ENCODE measurements around the gene LYST. TPM values are rescaled to one million over a fixed set of nuclear protein-coding genes. Genes with fewer than 3 reads are reported as not detected.

The LYST gene
- total RNA-seq, 2 donors from 2014 or later, result 10.7 to 16.2 TPM

DNA sequence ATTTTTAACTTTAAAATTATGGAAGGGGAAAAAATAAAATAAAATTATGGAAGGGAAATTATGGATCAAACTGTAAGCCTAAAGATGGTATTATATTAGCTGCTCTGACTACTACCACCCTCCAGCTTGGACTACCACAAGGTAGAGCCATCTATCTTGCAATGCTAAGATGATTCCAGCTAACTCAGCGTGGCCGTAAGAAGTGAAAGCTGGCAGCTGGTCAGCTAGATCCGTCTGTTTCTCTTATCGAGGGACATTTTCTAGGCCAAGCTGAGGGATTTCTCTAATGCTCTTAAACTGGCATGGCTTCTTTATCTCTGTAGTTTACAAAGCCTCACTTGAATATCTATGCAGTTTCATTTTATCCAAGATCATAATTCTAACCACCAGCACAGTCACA, 31.5 kb downstream of the LYST start:
- peak; percentile 70 to 82 for ATAC-seq
- intact Hi-C loops (cut with DNase I), result no loop called here
- peak; percentile 47 for DNase-seq

DNA sequence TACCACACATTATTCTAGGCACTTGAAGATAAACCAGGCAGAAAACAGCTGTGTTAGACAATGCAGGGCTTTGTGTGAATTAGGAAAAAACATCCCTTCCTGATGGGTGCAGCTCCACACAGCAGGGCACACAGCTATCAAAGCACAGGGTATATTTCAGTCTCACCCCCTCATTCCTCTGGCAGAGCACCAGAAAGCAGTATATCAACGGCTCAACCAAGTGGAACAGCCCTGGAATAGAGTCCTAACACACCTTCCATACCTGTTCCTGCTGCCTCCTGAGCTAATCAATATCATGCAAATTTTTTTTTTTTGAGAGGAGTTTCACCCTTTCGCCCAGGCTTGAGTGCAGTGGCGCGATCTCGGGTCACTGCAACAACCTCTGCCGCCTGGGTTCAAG, 32.1 kb downstream of the LYST start:
- intact Hi-C loops (cut with DNase I), result no loop called here
- DNase-seq (no peak), ATAC-seq (peak in 1 of 2 donors; percentile 31)

DNA sequence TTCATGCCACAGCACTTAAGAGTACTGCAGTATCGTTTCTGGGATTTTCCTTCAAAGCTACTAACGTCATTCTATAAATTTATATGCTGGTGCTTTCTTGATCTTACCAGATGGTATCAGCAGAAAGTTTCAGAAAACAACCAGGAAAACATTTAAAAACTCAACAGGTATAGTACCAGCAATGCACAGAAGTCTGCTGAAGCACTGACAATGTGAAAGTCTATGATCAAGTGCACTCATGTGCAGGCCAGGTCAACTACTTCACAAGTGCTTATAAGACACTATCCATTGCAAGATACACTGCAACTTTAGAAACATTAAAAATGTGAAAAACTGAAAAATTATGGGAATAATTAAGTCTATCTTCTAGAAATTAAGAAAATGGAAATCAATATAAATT, 34.7 kb downstream of the LYST start:
- DNase-seq (no peak), ATAC-seq (no peak)
- intact Hi-C loops (cut with DNase I), result no loop called here

DNA sequence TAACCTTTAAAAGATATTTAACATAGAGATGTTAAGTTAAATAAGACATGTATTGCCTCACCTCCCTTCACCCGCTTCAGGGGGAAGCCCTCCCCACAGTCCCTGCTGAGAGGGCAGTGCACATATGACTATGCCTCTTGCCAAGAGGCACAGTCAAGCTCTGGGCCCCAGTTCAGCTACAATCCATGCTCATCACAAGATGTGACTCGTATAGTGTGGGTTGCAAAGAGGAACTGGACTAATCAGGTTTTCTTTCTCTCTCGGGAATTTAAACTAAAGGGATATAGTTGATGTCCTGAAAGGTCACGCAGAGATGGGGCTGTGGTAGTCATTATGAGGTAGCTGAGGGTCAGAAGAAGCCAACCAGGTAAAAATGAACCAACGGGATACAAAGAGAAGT, 35.6 kb downstream of the LYST start:
- peak; percentile 59 to 63 for ATAC-seq
- intact Hi-C loops (cut with DNase I), result no loop called here
- no peak for DNase-seq

DNA sequence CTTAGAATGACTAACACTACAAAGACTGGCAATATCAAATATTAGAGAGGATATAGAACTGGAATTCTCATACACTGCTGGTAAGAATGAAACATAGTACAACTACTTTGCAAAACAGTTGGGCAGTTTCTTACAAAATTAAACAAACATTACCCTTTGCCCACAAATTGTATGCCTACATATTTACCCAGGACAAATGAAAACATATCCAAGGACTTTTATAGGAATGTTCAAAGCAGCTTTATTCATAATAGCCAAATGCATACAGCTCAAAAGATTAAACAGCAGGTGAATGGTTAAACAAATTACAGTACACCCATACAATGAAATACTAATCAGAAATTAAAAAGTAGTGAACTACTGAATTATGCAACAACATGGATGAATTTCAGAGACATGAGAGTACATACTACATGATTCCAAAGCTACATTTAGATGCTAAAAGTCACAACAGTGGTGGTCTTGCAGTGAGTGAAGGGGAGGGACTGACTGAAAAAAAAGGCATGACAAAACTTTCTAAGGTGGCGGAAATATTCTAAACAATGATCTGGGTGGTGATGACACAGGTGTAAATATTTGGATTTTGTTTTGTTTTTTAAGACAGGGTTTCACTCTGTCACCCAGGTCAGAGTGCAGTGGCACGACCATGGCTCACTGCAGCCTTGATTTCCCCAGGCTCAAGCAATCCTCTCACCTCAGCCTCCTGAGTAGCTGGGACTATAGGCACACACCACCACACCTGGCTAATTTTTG, 40.4 kb downstream of the LYST start:
- DNase-seq (no peak), ATAC-seq (no peak)
- intact Hi-C loops (cut with DNase I), result no loop called here

DNA sequence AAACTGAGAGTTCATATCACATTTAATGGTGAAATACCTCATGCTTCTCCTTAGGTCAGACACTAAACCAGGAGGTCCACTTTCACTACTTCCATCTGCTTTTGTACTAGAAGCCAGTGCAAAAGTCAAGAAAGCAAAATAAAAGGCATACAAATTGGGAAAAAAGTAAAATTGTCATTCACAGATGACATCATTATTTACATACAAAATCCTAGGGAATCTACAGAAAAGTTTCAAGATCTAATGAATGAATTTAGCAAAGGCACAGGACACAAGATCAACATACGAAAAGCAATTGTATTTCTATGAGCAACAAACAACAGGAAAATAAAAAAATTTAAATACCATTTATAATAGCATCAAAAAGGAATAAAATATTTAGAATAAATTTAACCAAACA, 41.5 kb downstream of the LYST start:
- intact Hi-C loops (cut with DNase I), result no loop called here
- DNase-seq (no peak), ATAC-seq (no peak)

DNA sequence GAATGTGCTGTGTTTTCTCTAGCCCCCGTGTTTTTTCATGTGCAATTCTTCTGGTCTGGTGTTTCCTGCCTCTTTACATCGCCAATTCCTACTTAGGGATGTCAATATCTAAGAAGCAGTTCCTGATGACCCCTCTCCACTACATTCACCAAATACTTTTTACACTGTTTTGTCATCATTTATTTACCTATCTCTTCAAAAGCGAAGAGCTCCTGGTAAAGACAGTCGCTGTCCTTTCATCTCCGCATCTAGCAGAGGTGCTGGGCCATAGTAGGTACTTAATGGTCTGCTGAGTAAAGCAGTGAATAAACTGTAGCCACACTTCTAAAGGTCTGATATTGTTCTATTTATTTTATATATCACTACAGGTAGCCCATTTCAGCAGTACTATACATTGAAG, 43.0 kb downstream of the LYST start:
- DNase-seq (no peak), ATAC-seq (no peak)
- intact Hi-C loops (cut with DNase I), result no loop called here

DNA sequence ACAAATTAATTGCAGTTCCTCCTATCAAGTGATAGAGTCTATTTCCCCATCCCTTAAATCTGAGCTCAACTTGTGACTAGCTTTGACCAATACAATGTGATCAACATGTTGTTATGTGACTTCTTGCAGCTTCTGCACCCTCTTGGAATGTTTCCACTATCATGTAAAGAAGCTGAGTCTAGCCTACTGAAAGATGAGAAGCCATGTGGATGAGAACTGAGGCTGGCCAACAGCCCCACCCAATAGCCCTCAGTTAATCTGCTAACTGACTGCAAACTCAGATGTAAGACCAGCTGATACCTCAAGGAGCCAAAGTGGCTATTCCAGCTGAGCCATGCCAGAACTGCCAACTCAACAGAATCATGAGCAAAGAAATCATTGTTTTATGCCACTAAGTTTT, 44.0 kb downstream of the LYST start:
- DNase-seq (no peak), ATAC-seq (no peak)

DNA sequence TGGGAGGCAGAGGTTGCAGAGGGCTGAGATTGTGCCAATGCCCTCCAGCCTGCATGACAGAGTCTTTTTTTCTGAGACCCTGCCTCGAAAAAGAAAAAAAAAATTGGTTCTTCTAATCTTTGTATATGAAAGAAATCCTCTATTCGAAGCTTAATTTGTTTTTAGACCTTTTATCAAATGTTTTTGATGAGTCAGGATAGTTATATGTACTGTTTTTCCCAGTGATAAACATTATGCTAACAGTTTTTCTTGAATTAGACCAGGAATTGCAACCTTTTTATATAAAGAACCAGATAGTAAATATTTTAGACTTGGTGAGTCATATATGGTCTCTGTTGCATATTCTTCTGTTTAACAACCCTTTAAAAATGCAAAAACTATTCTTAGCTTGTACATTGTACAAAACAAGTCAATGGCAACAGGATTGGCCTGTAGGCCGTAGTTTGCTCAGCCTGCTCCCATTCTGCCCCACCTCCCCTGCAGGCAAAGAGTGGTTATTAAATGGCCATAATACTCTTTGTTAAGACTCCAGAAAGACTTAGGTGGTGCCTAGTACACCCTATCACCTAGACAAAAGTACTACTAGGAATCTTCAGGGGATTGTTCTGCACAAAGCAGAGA, 45.2 kb downstream of the LYST start:
- intact Hi-C loops (cut with DNase I), result no loop called here
- peak in 1 of 2 donors; percentile 48 for ATAC-seq
- DNase-seq, result no peak

More for the DNA sequence above, 44.0 kb downstream of the LYST start:
- intact Hi-C loops (cut with DNase I), result no loop called here

DNA sequence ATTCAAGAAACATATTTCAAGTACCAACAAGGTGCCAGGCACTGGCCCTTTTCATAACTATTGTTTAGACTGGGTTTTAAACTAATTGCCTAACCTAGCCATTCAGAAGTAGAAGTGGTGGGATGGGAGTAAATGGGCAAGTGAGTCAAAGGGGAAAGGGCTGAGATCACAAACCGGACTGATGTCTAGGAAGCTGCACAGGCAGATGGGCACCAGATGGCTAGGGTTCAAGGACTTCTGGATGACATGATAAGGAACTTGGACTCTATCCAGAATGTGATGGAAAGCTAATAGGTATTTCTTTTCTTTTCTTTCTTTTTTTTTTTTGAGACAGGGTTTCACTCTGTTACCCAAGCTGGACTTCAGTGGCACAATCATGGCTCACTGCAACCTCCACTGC, 46.6 kb downstream of the LYST start:
- ATAC-seq (no peak), DNase-seq (no peak)
- intact Hi-C loops (cut with DNase I), result no loop called here

DNA sequence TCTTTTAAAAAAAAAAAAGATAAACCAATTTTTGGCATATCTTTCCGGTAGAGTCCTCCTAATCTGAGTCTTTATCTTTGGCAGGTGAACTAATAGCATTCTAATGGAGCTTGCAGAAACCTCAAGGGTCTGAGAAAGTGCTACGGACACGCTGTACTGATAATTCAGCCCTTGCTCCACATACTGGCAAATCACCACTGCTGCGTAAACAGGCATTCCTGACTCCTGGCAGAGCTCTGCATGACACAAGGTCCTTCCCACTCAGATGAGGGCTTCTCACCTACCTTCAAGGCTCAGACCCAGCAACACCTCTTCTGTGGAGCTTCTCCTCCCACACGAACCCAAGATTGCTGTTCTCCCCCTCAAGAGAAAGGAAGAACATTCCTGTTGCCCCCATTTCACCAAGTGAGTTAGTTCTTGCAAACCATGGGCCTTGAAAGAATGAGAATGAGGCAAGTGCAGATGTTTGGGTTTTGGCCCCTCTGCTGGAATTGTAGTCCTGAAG, 48.0 kb downstream of the LYST start:
- intact Hi-C loops (cut with DNase I), result no loop called here
- DNase-seq (no peak), ATAC-seq (peak in 1 of 2 donors; percentile 83)

DNA sequence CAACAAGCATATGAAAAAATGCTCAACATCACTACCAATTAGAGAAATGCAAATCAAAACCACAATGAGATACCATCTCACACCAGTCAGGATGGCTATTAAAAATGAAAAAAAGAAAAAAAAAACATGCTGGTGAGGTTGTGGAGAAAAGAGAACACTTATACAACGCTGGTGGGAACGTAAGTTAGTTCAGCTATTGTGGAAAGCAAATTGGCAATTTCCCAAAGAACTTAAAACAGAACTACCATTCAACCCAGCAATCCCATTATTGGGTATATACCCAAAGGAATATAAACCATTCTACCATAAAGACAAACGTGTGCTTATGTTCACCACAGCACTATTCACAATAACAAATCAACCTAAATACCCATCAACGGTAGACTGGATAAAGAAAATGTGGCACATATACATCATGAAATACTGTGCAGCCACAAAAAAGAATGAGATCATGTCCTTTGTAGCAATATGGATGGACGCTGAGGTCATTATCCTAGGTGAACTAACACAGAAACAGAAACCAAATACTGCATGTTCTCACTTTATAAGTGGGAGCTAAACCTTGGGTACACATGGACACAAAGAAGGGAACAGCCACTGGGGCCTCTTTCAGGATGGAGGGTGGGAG, 49.5 kb downstream of the LYST start:
- DNase-seq (no peak), ATAC-seq (no peak)
- intact Hi-C loops (cut with DNase I), result no loop called here

DNA sequence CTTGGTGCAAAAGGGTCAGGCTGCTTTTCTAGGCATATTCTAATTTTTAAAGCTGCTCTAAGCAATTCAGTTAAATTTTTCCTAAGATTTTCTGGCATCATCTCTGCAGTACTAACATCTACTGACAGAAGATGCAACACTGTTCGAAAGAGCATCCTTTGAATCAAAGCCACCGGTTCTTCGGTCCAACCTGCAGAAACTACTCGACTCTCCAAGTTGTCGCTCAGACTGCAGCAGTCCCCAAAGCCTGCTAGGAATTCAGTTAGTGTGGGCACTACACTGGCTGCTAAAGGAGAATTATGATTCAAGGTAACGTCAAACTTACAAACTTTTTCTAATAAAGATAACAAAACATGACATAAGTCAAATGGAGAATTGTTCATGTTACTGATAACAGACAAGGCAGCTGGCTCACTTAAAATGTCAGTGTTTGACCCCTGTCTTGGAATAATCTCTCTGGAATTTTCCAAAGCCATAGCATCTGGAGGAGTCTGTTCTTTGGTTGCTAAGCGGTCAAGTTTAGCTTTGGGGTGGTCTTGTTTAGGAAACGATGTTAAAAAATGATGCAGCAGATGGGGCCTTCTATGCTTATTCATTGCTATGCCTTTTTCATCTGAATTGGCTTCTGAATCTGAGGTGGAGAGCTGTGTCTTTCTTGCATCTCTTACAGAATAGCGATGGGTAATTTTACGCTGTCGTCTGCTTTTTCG, 56.9 kb downstream of the LYST start:
- intact Hi-C loops (cut with DNase I), result no loop called here
- DNase-seq, result no peak
- ATAC-seq, result peak in 1 of 2 donors; percentile 50

DNA sequence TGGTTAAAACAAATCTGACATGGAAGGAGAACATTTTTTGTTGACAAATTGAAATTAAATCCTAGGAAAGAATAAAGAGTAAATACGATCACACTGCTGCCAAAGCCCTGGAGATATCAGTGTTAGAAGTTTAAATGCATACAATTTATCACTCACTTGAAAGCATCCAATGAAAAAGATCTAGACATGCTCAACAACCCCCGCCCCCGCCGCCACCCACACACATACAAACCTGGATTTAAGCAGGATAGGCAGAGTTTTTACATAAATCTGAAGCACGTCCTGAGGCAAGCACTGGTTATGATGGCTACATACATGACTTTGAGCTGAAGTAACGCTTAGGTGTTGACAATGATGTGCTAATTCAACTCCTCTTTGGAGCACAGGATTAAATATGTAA, 58.5 kb downstream of the LYST start:
- intact Hi-C loops (cut with DNase I), result no loop called here
- no peak for DNase-seq
- ATAC-seq, result no peak

DNA sequence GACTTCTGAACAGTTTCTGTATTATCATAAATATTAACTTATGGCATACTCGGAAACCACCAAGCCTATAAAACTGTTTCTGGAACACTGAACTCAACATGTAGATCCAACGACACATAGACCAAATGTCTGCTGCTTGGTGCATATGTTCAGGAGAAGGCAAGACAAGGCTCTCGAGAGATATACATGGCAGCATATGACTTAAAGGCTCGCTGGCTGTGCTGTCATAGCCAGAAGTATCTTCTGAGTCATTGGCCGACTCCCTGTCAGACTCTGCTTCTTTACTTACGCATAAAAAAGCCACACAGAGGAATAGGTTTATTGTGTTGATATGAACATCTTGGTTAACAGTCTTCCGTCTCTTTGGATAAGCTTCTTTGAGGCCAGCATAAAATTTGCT, 60.6 kb downstream of the LYST start:
- ATAC-seq (no peak), DNase-seq (no peak)
- intact Hi-C loops (cut with DNase I), result no loop called here

DNA sequence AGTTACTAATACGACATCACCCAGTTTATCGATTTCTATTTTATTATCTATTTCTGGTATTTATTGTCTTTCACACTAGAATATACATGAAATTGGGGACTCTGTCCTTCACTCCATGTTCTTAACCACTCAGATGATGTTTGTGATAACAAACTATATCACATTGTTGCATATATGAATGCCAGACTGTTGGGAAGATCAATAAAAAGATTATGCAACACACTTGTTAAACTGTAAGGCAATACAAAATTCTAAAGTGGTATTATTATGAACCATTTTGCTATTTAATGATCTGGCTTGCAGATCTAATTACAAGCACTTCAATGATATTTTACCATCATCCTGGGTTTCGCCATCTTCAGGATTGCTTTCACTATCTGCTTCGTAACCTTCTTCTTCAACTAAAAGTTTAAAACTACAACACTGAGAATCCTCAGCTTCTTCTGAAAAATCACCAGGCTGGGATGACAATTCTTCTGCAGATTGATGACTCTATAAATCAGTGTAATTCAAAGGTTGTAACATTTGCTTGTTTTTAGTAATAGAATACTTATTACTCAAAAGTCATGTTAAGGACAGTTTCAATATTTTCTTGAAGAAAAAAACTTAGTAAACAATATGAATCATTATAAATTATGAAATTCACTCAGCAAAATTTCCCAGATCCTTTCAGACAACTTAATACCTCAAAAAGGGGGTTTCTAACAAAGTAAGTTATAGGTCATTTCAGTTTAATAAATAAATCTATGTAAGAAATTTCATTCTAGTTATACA, 63.9 kb downstream of the LYST start:
- intact Hi-C loops (cut with DNase I), result no loop called here
- ATAC-seq, result no peak
- no peak for DNase-seq

DNA sequence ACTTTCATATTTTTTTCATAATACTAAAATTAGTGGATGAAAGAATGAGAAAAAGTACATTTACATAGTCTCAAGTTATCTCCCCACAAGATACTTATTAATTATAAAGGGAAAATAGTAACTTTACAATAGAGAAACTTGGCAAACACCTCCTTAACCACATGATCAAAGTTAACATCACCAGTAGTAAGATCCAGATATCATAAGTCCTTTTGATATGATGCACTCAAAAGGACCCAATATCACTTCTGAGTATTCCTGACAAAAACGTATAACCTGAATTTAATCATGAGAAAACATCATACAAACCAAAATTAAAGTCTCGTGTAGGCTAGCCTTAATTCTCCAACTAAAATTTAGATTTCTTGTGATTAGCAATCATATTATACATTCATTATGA, 67.4 kb downstream of the LYST start:
- DNase-seq (no peak), ATAC-seq (no peak)
- intact Hi-C loops (cut with DNase I), result no loop called here

DNA sequence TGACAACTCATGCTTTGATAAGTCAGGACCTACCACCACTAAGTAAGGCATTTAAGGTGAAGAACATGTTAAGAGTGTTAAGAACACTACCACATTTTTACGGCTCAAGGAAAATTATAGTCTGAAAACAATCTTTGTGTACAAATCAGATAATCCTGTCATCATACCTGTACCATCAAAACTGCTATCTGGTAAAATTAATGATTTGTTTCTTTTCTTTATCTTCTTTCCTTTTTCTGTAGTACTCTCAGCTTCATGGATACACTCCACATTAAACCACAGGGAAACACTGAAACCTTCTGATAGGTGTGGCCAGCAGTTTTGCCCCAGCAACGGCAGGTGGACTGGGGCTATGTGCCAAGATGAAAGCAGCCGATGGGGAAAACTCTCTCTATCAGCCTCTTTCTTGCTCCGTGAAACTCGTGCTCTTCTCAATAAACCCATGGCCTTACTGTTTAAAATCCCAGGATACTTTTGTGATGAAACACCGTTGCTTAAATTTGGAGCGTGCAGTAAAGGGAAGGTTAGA, 75.1 kb downstream of the LYST start:
- intact Hi-C loops (cut with DNase I), result no loop called here
- no peak for DNase-seq
- no peak for ATAC-seq

DNA sequence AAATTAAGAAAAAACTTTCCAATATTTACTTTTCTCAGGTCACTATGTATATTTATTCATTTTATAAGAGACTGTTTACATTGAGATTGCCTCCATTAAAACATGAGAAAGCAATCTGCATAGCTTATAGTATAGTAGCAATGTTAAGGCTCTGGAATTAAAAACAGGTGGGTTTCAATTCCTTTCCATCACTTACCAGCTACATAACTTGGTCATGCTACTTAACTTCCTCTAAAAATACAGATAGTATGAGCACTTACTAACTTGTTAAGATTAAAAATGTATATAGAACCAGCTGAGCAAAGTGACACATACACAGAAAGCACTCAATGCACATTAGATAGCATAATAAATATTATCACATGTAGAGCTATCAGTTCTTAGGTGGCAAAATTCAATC, 76.6 kb downstream of the LYST start:
- DNase-seq (no peak), ATAC-seq (no peak)
- intact Hi-C loops (cut with DNase I), result no loop called here

All from left cardiac atrium (tissue), 4 donors.